ENCODE results near the gene CNIH1.

The CNIH1 gene
- 30.3 to 60.3 (median 48.9) reads per million in 3 experiments for total RNA-seq

DNA sequence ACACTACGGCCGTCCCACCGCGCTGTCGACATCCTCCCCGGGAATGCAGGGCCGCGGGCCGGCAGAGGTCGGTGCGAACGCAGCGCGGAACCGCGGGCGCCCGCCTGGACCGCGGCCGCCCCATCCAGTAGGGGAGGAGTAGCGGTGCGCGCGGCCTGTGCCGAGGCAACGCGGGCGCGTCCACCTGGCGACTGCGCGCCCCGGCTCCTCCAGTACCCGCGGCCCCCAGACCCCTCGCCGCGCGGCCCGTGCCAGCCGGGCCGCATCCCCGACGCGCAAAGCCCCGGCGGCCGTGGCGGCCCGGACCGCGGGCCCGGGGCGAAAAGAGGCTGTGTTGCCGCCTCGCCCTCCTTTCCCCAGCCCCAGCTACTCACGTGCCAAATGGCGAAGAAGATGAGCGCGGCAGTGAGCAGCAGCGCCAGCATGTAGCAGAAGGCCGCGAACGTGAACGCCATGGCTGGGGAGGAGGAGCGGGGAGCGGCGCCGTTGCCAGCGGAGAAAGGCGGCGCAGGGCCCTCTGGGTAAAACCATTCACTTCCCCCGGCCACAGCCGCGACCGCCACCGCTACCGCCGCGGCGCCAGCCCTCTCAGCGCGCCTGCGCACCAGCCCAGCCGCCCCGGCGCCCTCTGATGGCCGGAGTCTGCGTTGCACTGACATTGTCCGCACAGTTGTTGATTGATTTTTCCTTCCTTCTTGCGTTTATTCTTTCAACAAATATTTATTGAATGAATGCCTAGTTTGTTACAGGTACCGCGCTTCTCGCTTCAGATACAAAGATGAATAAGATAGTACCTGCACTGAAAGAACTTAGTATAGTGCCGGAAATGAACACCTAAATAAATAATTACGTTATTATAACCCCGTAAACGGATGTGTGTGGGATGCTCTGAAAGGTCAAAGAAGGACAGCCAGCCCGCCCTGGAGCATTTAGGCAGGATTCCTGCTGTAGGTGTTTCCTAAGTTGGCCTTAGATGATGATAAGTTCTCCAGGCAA is at the start of gene CNIH1:
Gene CNIH1, minus strand, starts transcription at position 502 of the 996 bp plus-strand sequence. Its CDS starts 47 bp downstream, at position 455.
- peak; percentile 93 for DNase-seq

DNA sequence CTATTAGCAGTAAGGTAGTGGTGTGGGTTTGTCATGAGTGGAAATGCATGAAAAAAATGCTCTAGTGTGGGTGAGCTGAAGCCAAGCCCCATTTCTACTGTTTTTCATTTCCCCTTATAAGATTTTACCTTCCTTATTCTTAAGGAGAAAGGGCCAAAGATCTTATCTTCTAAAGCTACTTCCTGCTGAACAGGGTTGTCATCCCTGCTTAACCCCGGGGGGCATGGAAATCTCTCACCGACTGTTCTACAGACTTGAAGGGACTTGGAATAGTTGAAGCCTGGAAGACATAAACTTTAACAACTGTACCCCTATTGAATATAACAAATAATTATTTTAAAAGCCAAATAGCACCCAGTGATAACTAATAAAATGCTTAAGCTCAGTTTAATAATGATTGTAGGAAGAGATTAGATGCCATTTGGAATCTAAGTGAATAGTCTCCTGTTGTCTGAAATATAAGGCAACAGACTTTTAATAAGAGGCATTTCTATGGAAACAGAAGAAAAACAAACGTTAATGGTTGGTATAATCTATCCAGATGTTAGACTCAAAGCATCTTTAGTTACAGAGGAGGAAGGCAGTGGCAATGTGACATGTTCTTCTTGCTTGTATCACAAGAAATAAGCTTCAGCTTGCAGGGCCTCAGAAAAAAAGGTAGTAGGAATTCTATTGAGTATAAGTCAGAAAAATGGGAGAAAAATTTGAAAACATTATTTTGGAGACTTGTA is 49.4 kb upstream of the CNIH1 start:
- DNase-seq, result no peak

DNA sequence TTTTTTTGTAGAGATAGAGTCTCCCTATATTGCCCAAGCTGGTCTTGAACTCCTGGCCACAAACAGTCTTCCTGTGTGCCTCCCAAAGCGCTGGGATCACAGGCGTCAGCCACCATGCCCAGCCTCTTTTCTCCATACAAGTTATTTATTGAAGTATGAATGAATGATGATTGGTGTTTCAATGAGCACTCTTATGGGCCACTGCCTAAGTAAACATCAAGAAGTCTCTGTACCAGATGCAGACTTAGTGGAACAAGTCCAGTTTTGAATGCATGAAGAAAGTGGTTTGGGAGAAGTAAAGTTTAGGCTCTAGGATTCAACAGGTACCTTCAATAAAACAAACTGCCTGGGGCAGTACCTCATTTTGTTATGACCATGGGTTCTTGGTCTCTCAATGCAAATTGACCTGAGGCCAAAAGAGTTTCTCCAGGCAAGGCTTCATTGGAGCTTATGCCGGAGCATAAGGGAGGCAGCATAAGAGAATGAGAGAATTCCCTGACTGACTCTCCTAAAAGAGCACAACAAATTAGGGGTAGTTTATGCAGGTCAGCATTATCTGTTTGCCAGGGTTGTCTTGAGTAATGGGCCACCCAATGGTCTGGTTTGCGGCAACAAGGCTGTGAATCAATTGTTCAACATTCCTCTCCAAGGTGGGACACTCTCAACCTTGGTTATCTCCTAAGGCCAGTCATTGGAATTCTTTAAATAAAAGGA is 48.7 kb upstream of the CNIH1 start:
- no peak for DNase-seq

DNA sequence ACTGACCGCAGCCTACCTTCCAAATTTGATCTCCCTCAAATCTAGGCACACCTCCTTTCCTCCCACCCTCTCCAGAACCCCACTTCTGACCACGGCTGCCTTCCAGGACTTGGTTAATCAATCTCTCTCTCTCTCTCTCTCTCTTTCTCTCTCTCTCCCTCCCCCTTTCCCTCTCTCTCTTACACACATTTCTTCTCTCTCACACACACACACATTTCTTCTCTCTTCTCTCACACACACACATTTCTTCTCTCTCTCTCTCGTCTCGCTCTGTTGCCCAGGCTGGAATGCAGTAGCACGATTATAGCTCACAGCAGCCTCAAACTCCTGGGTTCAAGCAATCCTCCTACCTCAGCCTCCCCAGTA is 48.1 kb upstream of the CNIH1 start:
- no peak for DNase-seq

DNA sequence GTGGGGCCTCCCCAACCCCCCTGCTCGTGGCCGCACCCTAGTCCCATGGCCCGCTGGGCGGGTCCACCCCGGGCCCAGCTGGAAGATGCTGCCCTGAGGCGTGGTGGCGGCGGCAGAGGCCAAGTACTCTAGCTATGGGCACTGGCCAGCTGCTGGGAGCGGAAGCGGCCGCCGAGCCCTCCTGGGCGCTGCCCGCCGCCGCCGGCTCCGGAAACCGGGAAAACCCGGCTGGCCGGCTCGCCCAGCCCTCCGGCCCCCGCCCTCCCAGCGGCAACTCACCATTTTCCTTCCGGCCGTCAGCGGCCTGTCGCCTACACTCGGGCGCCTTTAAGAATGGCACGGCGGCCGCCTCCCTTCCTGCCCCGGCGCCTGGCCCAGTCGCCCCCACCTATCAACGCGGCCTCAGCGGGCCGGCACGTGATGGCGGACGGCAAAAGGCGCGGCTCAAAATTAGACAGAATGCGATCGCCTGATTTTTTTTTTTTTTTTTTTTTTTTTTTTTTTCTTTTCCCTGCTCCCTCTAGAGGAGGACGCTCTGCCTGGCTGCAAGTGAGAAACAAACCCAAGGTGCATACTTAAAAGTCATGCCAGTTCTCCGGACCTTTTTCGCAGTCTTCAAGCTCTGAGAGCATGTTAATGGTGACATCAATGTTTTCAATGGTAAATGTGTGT is 47.6 kb upstream of the CNIH1 start, which contains the start of gene GMFB:
Gene GMFB, minus strand, starts transcription at position 335 of the 672 bp plus-strand sequence. Its CDS starts 53 bp downstream, at position 282.
- DNase-seq, result peak; percentile 85

DNA sequence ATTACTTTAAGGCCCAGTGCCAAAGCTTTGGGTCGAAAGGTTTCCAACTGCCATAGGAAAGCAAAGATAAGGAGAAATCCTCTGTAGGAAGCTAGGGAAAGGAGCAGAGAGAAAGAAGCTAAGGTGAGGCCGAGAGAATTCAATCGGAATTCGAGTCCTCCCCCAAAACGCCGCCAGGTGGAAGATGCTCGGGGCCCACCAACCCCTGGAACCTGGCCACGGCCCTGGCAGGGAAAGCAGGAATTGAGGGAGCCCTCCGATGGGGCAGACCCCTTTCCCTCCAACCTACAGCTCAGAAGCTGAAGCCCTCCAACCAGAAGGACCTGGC is 47.1 kb upstream of the CNIH1 start:
- no peak for DNase-seq

DNA sequence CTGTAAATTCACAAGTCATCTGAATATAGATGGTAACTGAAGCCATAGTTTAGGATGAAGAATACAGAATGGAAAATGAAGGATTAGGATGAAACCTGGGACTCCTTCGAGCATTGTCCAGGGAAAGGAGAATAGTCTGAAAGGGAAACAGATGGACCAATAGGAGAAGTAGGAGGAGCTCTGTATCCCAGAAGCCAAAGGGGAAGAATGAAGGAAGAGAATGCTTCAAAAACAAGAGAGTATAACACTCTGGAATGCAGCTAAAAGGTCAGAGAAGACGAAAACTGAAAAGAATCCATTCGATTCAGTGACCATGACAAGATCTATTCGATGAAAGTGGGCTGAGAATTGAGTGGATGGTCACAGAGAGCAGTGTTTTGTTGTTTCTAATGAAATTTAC is 46.6 kb upstream of the CNIH1 start:
- no peak for DNase-seq

DNA sequence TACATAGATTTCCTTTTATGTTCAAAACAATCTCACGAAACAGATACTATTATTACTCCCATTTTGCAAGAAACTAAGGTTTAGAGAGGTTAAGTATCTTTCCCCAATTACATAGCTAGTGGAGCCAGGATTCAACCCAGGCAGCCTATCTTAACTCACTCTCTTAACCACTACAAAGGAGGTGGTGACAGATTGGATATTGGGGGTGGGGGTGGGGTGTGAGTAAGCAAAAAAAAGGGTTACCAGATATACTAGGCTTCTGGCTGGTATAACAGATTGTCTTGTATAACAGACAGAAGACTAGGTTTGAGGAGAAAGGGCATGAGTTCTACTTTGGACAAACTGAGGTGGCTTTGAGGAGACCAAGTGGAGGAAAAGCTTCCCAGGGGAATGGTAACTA is 45.5 kb upstream of the CNIH1 start:
- no peak for DNase-seq

DNA sequence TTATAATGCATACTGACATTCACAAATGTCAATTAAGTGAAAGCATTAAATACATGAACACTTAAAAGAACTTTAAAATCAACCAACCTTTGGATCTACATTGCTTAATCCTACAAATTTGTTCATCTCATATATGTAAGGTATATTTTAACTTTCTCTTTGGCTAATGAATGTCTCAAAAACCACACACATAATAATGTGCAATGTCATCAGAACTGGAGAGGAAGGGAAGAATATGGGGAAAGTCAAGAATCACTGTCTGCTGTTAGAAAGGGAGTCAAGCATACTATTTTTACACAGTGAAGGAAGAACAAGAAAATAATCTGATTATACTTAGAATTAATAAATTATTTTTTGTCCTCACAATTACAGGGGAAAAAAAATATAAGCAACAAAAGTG is 42.7 kb upstream of the CNIH1 start:
- DNase-seq, result no peak

DNA sequence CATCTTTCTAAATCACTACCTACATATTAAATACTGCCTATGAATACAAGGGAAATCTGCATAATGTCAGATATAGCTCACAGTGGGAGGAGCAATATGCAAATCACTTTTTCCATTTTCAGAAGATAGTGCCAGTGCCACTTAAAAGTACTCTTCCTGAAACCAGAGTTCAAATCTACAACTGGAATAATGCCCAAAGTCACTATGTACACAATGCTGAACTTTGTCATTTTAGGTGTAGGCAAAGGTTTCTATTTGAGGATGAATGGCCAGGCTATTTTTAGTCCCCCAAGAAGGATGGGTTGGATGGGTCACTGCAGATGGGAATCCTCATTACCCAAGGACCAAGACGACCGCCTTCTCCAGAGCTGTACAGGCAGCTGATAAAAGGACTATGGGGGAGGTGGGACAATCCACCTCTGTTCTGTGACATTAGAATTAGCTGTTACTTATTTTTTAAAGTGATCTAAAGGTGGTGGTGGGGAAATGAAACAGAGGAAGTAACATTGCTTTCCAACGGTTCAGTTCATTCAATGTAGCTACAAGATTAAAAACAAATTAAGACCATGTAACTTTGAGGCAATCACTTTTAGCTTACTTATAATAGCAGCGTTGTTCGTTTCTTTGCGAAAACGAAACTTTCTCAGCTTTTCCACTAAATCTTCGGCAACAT is 42.0 kb upstream of the CNIH1 start:
- no peak for DNase-seq

DNA sequence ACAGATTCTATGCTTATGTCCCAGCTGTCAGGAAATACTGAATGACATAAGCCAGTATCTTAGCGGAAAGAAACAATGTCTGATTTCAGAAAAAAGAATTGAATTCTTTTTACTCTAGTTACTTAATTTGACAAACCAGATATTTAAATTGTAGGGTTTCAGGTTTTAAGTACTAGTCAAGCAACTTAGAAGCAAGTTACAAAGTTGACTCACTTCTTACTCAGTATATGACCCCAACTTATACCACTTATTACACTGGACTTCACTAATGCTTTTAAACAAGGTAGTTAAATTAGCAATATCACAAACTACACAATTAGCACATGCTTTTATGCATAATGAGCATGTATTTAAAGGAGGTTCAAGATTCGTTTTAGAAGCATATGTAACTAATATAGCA is 40.5 kb upstream of the CNIH1 start:
- no peak for DNase-seq

DNA sequence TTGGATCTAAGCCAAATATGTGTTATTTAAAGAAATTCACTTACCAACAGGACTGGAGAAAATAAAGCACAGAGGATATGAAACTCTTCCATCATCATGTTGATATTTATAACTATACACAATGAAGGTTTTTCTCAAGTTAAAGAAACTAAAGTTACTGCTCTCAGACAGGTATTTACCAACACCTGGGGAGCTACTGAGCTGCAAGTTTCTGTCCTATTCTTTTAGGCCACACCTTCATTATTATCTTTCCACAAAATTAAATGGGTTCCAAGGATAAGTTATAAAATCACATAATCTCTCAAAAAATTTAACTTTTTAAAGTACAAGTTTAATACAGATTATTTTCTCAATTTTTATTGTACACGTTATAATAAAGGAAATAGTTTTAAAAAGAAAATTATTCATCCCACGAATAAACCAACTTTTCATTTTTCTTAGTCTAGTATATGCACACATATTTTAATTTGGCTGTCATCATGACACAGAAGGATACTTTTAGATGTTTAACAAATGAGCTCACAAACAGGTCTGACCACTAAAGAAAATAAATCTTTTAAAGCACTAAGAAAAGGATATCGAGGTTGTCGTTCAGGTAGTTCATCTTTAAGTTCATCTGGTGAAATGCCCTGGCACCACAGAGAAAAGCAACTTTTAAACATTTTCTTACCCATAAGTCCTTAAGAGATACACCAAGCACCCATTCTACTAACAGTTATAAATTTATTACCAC is 39.8 kb upstream of the CNIH1 start:
- no peak for DNase-seq

DNA sequence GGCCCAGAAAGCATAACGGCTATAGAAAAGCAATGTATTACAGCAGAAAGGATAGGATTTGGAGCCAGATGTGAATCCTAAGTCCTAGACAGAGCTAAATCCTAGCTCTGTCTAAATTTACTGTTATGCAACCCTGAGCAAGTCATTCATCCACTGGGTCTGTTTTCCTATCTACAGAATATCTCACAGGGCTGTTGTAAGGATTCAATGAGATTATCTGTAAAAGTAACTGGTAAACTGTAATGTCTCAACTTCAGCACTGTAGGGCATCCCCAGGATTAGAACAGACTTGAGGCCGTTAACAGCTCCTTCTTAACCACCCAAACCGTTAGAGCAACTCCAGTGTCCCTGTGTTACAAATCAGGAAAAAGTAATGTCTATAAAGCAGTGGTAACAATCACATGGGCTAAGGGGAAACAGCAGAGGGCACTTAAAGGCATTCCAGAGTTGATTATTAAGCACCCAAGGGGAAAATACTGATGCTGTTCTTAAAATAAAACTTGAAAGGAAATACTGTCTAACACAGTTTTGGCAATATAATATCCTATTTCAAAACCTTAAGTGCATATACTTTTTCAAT is 37.6 kb upstream of the CNIH1 start:
- DNase-seq, result no peak

DNA sequence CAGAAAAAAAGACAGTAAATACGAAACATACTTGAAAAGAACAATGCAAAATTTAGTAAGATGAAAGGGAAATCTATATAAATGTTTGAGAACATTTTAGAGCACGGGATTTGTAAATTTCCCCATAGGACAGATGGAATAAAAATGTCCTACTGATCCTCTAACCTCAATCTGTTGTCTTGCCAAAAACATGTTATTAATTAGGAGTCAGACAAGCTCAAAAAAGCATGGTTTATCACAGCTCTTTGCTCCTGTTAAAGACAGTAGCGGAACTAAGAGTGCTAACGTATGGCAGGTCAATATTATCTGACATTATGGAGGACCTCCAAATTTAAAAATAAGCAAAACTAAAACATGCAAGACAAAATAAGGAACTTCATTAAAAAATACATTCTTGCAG is 34.7 kb upstream of the CNIH1 start:
- DNase-seq, result no peak

DNA sequence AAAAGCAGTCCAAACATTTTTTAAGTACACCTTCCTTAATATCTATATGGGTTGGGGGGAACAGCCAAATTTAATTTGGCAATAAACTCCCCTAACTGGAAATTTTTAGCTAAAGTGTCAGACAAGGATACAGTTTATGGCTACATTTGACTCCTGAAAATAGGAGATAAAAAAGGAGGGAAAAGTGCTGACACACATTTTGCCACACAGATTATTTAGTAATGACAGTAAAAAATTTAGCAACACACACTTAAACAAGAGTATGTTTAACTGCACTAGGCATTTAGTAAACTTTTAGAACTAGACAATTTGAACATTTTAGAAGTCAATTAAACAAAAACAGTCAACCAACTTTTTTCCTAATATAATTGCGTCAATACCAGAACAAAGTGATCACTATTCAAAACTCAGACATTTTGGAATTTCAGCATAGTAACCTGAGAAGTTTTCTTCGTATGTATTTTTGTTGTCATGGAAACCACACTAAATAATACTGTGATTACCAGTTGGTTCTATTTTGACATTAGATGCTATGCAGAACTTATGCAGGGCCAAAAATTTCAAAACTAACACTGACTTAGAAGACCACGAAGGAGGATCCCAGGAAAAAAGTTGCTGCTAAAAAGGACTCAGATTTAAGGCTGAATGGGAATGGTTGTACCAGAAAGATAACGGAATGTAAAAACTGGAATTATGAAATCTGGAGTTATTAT is 34.2 kb upstream of the CNIH1 start:
- DNase-seq, result no peak

DNA sequence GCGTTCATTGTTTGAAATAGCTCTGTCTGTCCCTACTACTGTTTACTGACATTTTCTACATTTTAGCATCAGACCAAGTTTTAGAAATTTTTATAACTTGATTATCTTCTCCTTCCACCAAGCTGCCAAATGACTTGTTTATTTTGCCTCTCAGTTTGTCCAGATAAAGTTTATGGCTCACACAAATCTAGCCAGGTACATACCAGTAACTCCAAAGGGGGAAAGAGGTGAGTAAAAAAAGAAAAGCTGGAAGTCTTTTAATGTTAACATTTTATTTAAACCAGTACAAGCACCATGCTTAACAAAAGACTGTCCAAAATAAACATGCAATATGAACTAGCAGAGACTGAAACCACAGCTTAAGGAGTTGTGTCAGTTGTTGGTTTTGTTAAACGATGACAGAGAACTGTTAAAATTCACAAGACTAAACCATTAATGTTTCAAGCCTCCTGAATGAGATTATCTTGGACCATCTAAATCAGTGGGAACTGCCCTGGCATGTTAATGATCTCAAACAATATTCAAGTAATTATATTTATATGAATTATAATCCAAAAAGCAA is 33.1 kb upstream of the CNIH1 start:
- DNase-seq, result no peak

DNA sequence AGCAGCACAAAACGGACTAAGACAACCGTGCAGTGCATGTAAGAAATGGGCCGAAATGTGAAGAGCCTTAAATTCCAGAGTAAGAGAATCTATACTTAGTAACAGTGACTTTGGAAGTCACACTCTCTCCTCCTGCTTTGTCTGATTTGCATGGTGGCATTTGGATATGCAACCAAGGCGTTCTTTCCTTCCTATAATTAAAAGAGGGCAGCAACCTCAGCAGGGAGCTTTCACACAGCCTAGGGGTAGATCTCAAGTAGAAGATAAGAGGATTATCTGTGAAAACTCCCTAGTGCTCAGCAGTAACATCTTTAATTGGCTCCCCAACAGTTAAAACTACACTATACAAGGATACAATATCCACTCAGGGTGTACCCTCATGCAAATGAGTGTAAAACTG is 31.1 kb upstream of the CNIH1 start:
- DNase-seq, result no peak

DNA sequence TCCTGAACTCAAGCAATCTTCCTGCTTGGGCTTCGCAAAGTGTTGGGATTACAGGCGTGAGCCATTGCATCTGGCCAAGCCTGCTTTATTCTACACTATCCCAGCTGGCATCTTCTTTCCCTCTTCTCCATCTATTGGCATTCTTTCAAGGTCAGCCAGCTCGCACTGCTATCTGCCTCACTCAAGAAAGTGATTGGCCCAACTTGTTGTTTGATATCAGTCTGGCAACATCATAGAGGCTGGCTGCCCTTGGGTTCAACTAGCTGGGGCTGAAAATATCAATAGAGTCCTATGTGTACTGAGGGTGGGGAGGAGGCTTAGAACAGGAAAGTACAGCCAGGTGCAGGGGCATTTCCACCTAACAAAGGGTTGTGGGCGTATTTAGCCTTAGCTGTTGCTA is 30.5 kb upstream of the CNIH1 start:
- no peak for DNase-seq

DNA sequence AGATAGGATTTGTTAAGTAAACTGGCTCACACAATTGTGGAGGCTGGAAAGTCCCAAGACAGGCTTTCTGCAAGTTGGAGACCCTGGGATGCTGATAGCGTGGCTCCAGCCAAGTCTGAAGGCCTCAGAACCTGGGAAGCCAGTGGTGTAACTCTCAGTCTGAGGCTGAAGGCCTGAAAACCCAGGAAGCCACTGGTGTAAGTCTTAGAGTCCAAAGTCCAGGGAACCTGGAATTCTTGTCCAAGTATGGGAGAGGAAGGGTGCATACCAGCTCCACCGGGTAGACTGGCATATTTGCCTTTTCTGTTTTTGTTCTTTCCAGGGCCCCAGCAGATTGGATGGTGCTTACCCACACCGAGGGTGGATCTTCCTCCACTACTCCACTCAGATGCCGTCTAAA is 29.5 kb upstream of the CNIH1 start:
- DNase-seq, result no peak

DNA sequence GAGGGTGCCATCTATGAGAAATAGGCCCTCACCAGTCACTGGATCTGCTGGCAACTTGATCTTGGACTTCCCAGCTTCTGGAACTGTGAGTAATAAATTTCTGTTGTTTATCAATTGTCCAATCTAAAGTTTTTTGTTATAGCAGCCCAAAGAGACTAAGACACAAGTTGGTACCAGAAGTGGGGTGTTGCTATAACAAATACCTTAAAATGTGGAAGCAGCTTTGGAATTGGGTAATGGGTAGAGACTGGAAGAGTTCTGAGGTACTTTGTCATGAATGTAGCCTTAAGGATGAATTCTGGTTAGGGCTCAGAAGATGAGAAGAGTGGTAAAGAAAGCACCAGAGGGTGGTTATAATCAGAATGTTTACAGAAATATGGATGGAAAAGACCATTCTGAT is 26.1 kb upstream of the CNIH1 start:
- DNase-seq, result no peak

All from central memory CD4-positive, alpha-beta T cell (primary cell).